Measurements from ENCODE around the gene KRT71. TPM values are rescaled to one million over a fixed set of nuclear protein-coding genes. Genes with fewer than 3 reads are reported as not detected.

KRT71 gene
- total RNA-seq, 4 donors from 2014 or later, result not detected

DNA sequence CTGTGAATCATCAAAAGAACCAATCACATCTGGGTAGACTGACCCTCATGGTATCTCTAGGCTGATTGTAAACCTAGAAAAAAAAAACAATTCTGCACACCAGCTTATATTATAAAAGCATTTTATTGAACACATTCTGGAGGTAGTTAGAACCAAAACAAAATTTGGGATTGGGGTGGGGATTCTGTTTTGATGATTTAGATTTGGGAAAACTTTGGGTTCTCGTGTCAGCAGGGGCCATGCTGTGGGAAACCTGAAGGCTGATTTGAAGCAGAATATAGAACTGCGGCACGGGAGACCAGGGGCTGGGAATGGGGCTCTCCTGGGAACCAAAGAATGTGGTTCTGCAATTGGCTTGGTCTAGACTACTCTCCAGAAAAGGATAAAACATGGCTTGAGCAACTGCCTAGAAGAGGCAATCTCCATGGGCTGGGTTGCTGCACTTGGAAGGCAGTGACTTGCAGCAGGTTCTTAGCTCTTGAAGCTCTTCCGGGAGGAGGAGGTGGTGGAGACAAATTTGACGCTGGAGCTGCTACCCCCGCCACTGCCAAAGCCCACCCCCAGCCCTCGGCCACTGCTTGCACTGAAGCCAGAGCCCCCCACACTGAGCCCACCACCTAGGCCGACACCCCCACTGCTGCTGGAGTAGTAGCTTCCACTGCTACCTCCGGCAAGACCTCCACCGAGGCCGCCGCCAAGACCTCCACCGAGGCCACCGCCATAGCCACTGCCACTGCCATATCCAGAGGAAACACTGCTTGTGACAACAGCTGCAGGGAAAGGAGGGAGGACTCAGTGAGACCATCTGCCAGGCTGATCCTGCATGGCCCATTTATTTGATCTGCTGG, 38.2 kb downstream of the KRT71 start:
- H3K4me1 ChIP-seq, result peaks cover 0 to 34% (median 0%) of the 10 kb centered on the region in 3 donors
- H3K4me3 ChIP-seq, result peak overlapping the region in 2 of 4 donors; percentile 2 to 66
- peaks cover 0 to 35% (median 13%) of the 10 kb centered on the region in 3 donors for H3K36me3 ChIP-seq
- no peak for DNase-seq
- no peak for TF ChIP-seq POLR2A (IDR thresholded peaks at IDR 0.05)
- TF ChIP-seq, protein P1, sequence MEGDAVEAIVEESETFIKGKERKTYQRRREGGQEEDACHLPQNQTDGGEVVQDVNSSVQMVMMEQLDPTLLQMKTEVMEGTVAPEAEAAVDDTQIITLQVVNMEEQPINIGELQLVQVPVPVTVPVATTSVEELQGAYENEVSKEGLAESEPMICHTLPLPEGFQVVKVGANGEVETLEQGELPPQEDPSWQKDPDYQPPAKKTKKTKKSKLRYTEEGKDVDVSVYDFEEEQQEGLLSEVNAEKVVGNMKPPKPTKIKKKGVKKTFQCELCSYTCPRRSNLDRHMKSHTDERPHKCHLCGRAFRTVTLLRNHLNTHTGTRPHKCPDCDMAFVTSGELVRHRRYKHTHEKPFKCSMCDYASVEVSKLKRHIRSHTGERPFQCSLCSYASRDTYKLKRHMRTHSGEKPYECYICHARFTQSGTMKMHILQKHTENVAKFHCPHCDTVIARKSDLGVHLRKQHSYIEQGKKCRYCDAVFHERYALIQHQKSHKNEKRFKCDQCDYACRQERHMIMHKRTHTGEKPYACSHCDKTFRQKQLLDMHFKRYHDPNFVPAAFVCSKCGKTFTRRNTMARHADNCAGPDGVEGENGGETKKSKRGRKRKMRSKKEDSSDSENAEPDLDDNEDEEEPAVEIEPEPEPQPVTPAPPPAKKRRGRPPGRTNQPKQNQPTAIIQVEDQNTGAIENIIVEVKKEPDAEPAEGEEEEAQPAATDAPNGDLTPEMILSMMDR (IDR thresholded peaks at IDR 0.05), result no peak
- peak overlapping the region; percentile 85 to 94 (median 90) for H3K27ac ChIP-seq
- peaks cover 0 to 9% (median 5%) of the 10 kb centered on the region in 3 donors for H3K9me3 ChIP-seq
- 39 to 66% methylated on average over 4 of the region's 14 CpGs for WGBS, 2 donors
- peaks cover 0 to 8% (median 0%) of the 10 kb centered on the region in 4 donors for H3K27me3 ChIP-seq
- intact Hi-C loops (cut with DNase I), result loop anchor here (10.0 kb wide), 2 partner anchors 140 to 360 kb away; no protein-coding TSS in a partner anchor

DNA sequence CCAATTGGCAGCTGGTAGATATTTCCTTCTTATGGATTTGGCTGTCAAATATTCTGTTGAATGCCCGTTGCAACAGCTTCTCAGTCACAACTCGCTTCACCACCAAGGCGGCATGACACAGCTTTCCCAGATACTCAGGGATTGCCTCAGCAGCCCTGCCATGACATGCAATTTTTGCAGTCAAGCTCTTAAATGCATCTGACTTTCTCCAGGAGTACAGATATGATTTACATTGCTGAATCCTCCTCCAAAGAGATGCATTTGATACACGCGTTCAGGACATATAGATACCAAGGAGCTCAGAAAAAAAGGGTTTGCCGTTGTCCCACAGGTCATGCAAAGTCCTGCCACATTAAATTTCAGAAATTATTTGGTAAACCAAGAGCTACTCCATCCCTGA, 39.2 kb downstream of the KRT71 start:
- H3K27ac ChIP-seq, result peak overlapping the region in 3 of 4 donors; percentile 85 to 92 (median 89)
- H3K36me3 ChIP-seq, result peaks cover 0 to 35% (median 13%) of the 10 kb centered on the region in 3 donors
- DNase-seq, result no peak
- 34 to 40% methylated on average over 6 of the region's 6 CpGs for WGBS, 2 donors
- peaks cover 0 to 11% (median 0%) of the 10 kb centered on the region in 4 donors for H3K27me3 ChIP-seq
- H3K9me3 ChIP-seq, result peaks cover 0 to 9% (median 5%) of the 10 kb centered on the region in 3 donors
- peaks cover 0 to 30% (median 0%) of the 10 kb centered on the region in 3 donors for H3K4me1 ChIP-seq
- intact Hi-C loops (cut with DNase I), result loop anchor here (10.0 kb wide), 2 partner anchors 139 to 359 kb away; no protein-coding TSS in a partner anchor
- no peak overlapping the region for H3K4me3 ChIP-seq
- TF ChIP-seq, protein P1 (IDR thresholded peaks at IDR 0.05), result no peak
- TF ChIP-seq POLR2A (IDR thresholded peaks at IDR 0.05), result no peak

DNA sequence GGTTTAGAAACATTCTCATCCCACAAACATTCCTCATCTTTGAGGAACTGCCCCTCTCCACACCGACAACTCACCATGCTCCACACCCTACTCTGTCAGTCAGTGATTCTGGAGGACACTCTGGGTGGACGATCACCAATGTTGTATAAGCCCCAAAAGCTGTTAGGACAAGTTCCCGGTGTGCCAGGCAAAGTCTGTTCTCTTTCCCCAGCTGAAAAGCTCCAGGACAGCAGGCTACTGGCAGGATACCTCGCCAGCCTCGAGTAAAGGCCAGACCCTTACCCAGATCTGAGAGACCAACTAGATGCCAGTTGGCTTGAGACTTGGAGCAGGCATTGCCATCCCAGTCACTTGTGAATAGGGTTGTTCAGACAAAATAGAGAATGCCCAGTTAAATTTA, 44.7 kb downstream of the KRT71 start:
- Histone ChIP-seq H3K4me3 (no peak overlapping the region), H3K4me1 (peaks cover 0 to 4% (median 0%) of the 10 kb centered on the region in 3 donors), H3K27ac (no peak overlapping the region), H3K27me3 (peaks cover 0 to 11% (median 0%) of the 10 kb centered on the region in 4 donors), H3K36me3 (no peaks in the 10 kb centered on the region), H3K9me3 (peaks cover 0 to 9% (median 5%) of the 10 kb centered on the region in 3 donors)
- 70 to 71% methylated on average over 4 to 5 of the region's 5 CpGs for WGBS, 2 donors
- DNase-seq, result no peak
- intact Hi-C loops (cut with DNase I), result no loop called here
- TF ChIP-seq, protein P1 (IDR thresholded peaks at IDR 0.05), result no peak
- no peak for TF ChIP-seq POLR2A (IDR thresholded peaks at IDR 0.05)

DNA sequence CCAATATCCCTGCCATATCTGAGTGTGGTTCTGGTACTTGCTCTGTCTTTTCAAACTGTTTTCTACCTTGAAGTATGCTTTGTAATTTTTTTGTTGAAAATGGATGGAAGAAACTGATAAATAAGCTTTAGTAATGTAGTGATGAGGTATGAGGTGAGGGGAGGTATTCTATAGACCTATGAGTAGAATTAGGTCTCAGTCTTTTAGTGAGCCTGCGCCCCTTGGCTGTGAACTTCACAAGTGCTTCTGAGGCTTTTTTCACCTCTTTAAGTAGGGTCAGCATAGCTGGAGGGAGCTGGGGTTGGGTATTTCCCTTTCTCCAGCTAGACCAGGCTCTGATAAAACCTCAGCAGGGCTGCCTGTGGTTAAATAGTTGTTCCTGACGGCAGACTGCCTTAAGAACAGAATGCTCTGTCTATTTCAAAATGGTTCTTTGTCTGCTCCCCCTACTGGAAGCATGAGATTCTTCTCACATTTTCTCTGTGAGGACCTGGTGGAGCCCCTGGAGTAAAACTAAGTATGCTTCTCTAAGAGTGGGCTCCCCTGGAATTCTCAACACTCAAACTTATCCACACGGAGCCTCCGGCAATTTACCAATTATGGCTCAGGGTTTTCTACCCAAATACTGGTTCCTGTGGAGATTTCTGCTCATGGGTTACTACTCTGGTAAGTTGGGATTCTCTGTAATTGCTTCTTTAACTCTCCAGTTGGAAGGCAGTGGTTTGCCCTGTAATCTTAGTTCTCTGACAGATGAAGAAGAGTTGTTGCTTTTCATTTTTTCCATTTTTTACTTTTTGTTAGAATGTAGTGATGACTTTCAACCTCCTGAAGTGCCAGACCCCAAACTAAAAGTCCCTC, 45.9 kb downstream of the KRT71 start:
- Histone ChIP-seq H3K27me3 (peaks cover 0 to 8% (median 0%) of the 10 kb centered on the region in 4 donors), H3K9me3 (peaks cover 0 to 9% (median 5%) of the 10 kb centered on the region in 3 donors), H3K27ac (no peak overlapping the region), H3K36me3 (no peaks in the 10 kb centered on the region), H3K4me1 (peaks cover 0 to 4% (median 0%) of the 10 kb centered on the region in 3 donors), H3K4me3 (no peak overlapping the region)
- intact Hi-C loops (cut with DNase I), result no loop called here
- TF ChIP-seq, protein P1 (IDR thresholded peaks at IDR 0.05), result peak in 5 of 6 experiments; percentile 44 to 71 (median 55)
- TF ChIP-seq POLR2A (IDR thresholded peaks at IDR 0.05), result no peak
- DNase-seq, result no peak
- WGBS, 2 donors, result 29 to 32% methylated on average over 4 of the region's 4 CpGs
